AG04449 (cell line): Measurements from ENCODE around the gene ASCC3.
"Not testable (repeated sequence)": the region's sequence is repeated elsewhere in the genome, so short reads cannot be mapped to it uniquely, and the experiment has no call there.

Experiments used
- CTCF ChIA-PET: fragments of 350-600 bp; formaldehyde crosslinking; extraction: SDS; loops from one replicate; lab custom pipeline; 2021; ENCODE audit warnings: antibody characterized with exemption; lab: Yijun Ruan, JAX
- POLR2A ChIA-PET: fragments of 400-600, 350-600 bp; formaldehyde crosslinking; extraction: SDS; loops from one replicate; lab custom pipeline; 2020; ENCODE audit warnings: antibody characterized with exemption, inconsistent platforms; lab: Yijun Ruan, JAX
- DNase-seq: peaks from one replicate; pipeline ENCODE4 v3.0.0-alpha.2; 2010; ENCODE audit warnings: low read depth, low spot score
- H3K4me3 ChIP-seq: 2 replicates; pipeline ENCODE4 v1.5.1; 2011; ENCODE audit warnings: low read depth, mild to moderate bottlenecking, control low read depth, low read length
- TF ChIP-seq, protein P1 (sequence below): IDR thresholded peaks from one replicate; pipeline ENCODE4 v1.5.1; 2011; ENCODE audit warnings: mild to moderate bottlenecking, moderate library complexity, low read length, control low read depth, inconsistent platforms; ENCODE audit not compliant: insufficient read depth; ENCODE audit errors: missing control alignments

ASCC3 gene

DNA sequence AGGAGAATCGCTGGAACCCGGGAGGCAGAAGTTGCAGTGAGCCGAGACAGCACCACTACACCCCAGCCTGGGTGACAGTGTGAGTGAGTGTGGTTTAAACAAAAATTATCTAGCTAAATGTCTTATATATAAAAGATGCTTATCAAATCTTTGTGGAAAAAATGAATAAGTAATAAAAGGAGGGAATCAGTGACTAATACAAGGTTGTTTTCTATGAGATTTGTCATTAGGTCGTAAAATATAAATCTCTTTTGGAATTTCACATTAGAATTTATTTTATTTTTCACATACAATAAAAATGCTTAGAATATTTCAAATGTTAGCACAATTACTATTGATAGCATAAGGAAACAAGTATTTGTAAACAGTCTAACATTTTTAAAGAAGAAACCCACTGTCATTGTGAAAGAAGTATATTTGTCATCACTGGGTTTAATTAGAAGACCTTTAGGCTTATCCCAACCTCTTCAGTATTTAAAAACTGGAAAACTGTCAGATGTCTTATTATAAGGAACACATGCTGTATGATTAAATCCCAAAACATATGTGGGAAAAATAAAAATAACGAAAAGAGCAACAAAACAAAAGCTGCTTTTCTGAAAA is 47.1 kb downstream of the ASCC3 start:
- TF ChIP-seq, protein P1, sequence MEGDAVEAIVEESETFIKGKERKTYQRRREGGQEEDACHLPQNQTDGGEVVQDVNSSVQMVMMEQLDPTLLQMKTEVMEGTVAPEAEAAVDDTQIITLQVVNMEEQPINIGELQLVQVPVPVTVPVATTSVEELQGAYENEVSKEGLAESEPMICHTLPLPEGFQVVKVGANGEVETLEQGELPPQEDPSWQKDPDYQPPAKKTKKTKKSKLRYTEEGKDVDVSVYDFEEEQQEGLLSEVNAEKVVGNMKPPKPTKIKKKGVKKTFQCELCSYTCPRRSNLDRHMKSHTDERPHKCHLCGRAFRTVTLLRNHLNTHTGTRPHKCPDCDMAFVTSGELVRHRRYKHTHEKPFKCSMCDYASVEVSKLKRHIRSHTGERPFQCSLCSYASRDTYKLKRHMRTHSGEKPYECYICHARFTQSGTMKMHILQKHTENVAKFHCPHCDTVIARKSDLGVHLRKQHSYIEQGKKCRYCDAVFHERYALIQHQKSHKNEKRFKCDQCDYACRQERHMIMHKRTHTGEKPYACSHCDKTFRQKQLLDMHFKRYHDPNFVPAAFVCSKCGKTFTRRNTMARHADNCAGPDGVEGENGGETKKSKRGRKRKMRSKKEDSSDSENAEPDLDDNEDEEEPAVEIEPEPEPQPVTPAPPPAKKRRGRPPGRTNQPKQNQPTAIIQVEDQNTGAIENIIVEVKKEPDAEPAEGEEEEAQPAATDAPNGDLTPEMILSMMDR = no peak
- ChIA-PET POLR2A (no interaction called here), CTCF (no interaction called here)
- no peak for DNase-seq
- no peak overlapping the region for H3K4me3 ChIP-seq

DNA sequence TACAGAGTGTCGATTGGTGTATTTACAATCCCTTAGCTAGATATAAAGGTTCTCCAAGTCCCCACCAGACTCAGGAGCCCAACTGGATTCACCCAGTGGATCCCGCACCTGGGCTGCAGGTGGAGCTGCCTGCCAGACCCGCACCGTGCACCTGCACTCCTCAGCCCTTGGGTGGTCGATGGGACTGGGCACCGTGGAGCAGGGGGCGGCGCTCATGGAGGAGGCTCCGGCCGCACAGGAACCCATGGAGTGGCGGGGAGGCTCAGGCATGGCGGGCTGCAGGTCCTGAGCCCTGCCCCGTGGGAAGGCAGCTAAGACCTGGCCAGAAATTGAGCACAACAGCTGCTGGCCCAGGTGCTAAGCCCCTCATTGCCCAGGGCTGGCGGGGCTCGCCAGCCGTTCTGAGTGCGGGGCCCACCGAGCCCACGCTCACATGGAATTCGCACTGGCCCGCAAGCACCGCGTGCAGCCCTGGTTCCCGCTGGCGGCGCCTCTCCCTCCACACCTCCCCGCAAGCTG is 52.0 kb downstream of the ASCC3 start:
- H3K4me3 ChIP-seq, CTCF ChIA-PET, DNase-seq, POLR2A ChIA-PET: not testable (repeated sequence)

- CTCF ChIA-PET = no interaction called here
- no peak for DNase-seq
- H3K4me3 ChIP-seq = no peak overlapping the region
- POLR2A ChIA-PET = no interaction called here
- TF ChIP-seq, protein P1 = no peak
These were observed 58.1 kb downstream of the ASCC3 start for GRCh38 chr6:100823041-100823440.

DNA sequence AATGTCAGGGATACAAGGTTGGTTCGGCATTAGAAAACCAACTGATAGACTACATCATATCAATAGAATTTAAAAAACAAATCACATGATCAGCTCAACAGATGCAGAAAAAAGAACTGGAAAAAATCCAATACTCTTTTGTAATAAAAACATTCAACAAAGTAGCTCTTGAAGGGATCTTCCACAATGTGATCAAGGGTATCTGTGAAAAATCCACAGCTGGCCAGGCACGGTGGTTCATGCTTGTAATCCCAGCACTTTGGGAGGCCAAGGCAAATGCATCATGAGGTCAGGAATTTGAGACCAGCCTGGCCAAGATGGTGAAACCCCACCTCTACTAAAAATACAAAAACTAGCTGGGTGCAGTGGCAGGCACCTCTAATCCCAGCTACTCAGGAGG is 63.1 kb downstream of the ASCC3 start:
- TF ChIP-seq, protein P1 = no peak
- H3K4me3 ChIP-seq = no peak overlapping the region
- ChIA-PET POLR2A (no interaction called here), CTCF (no interaction called here)
- DNase-seq = no peak

DNA sequence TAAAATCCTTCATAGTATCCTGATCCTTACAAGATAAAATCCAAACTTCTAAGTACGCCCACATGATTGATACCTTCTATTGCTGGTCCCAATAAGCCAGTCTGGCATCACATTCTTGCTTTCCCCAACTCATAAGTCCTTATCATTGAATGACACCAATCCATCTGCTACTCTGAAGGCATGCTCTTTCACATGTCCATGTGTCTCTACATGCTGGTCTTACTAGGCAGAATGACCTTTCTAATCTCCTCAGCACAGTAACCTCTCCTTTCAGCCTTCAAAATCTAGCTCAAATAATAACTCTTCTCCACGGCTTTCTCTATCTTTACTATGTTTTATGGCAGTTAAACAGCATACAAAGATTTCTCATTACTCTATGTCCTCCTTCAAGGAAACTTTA is 71.1 kb downstream of the ASCC3 start:
- no peak for DNase-seq
- ChIA-PET CTCF (no interaction called here), POLR2A (no interaction called here)
- H3K4me3 ChIP-seq = no peak overlapping the region
- TF ChIP-seq, protein P1 = no peak

DNA sequence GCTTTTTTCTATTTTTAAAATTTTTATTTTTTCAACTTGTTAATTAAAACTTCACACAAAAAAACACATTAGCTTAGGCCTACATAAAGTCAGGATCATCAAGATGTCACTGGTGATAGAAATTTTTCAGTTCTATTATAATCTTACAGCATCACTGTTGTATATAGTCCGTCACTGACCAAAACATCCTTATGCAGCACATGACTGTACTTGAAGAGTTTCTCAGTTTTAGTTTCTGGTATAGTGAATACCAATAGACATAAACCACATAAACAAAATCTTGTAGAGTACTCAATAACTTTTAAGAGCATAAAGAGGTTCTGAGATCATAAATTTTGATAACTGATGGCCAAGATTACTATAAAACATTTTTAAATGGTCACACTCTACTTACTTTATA is 71.8 kb downstream of the ASCC3 start:
- H3K4me3 ChIP-seq = no peak overlapping the region
- POLR2A ChIA-PET = interaction anchor here (0.6 kb wide), 1 partner anchor 72 kb away, joined by 3 read pairs; the partner anchor contains the start of gene ASCC3
- CTCF ChIA-PET = no interaction called here
- TF ChIP-seq, protein P1 = no peak
- no peak for DNase-seq
